HL-60 (cell line): Measurements from ENCODE around the gene ARNT2.

Source experiments
- DNase-seq, 2 experiments: peaks; one replicate each; pipeline ENCODE4 v3.0.0-alpha.2; 2010 to 2020; ENCODE audit warnings: low read depth in 1 of 2, low spot score in 1 of 2
- H3K27ac ChIP-seq: fragments of 250-450 bp; sonication (Bioruptor Pico); replicated peaks from 2 replicates; pipeline ENCODE4 v1.5.1; 2020; ENCODE audit warnings: mild to moderate bottlenecking, moderate library complexity
- H3K27me3 ChIP-seq: fragments of 250-450 bp; sonication (Bioruptor Pico); 2 replicates; pipeline ENCODE4 v1.5.1; 2021; ENCODE audit warnings: mild to moderate bottlenecking, moderate library complexity; ENCODE audit not compliant: insufficient read depth, poor library complexity, severe bottlenecking
- H3K4me3 ChIP-seq: replicated peaks from 2 replicates; pipeline ENCODE4 v1.5.1; 2011; ENCODE audit warnings: mild to moderate bottlenecking, control low read depth, low read length; ENCODE audit not compliant: insufficient read depth
- CTCF ChIP-seq: IDR thresholded peaks from one replicate; pipeline ENCODE4 v1.5.1; 2011; ENCODE audit warnings: low read length, control low read depth, inconsistent platforms; ENCODE audit not compliant: insufficient read depth
- GABPA ChIP-seq: IDR thresholded peaks from 2 replicates; pipeline ENCODE4 v1.6.1; 2012; ENCODE audit warnings: low read depth
- POLR2AphosphoS5 ChIP-seq: IDR thresholded peaks from 2 replicates; pipeline ENCODE4 v1.6.1; 2012; ENCODE audit warnings: low read depth
- REST ChIP-seq: IDR thresholded peaks from 2 replicates; pipeline ENCODE4 v1.6.1; 2012; ENCODE audit warnings: low read depth; ENCODE audit not compliant: insufficient replicate concordance
- SPI1 ChIP-seq: IDR thresholded peaks from 2 replicates; pipeline ENCODE4 v1.6.1; 2012; ENCODE audit warnings: low read depth, mild to moderate bottlenecking, borderline replicate concordance

The ARNT2 gene

GRCh38 chr15:80444680-80445251 is 40.6 kb downstream of the ARNT2 start:
- Histone ChIP-seq H3K27me3 (peaks cover 4% of the 10 kb centered on the region), H3K27ac (no peak overlapping the region), H3K4me3 (no peak overlapping the region)
- TF ChIP-seq POLR2AphosphoS5 (no peak), SPI1 (no peak), REST (no peak), CTCF (no peak), GABPA (no peak)
- DNase-seq: no peak

- no peak for DNase-seq
- Histone ChIP-seq H3K27ac (no peak overlapping the region), H3K27me3 (peaks cover 4% of the 10 kb centered on the region), H3K4me3 (no peak overlapping the region)
- no peak for TF ChIP-seq GABPA
- no peak for TF ChIP-seq CTCF
- no peak for TF ChIP-seq SPI1
- no peak for TF ChIP-seq POLR2AphosphoS5
- TF ChIP-seq REST: no peak
Observed at GRCh38 chr15:80445300-80446041, 41.3 kb downstream of the ARNT2 start.

- Histone ChIP-seq H3K27me3 (peaks cover 4% of the 10 kb centered on the region), H3K4me3 (no peak overlapping the region), H3K27ac (no peak overlapping the region)
- DNase-seq: no peak
- TF ChIP-seq REST: no peak
- no peak for TF ChIP-seq CTCF
- no peak for TF ChIP-seq SPI1
- TF ChIP-seq POLR2AphosphoS5: no peak
- no peak for TF ChIP-seq GABPA
Observed at GRCh38 chr15:80447077-80447476, 42.9 kb downstream of the ARNT2 start.
